ENCODE measurements around the gene MGME1. TPM values are rescaled to one million over a fixed set of nuclear protein-coding genes. Genes with fewer than 3 reads are reported as not detected.

The MGME1 gene
- total RNA-seq, 1 experiment from 2014 or later: 56.0 TPM

GRCh38 chr20:17952692-17953684 lies 15.8 kb upstream of the MGME1 start:
- peaks cover 95% of the 10 kb centered on the region for H3K36me3 Mint-ChIP-seq
- no peak for DNase-seq (ENCODE audit: low spot score)
- peaks cover 9% of the 10 kb centered on the region; the same call in 1 of the 2 replicates for H3K4me1 Mint-ChIP-seq
- no peak overlapping the region for H3K4me3 Mint-ChIP-seq
- H3K9me3 Mint-ChIP-seq: no peaks in the 10 kb centered on the region
- ChIA-PET POLR2A (no interaction called here), CTCF (interaction anchor here (1.1 kb wide), 1 partner anchor 14 kb away, joined by 4 read pairs; no protein-coding TSS in a partner anchor)
- peak overlapping the region; percentile 86 for H3K27ac Mint-ChIP-seq
- ATAC-seq: no peak
- H3K27me3 Mint-ChIP-seq (ENCODE audit: low read depth): no peaks in the 10 kb centered on the region
- TF ChIP-seq ZNF512 (CRISPR knock-in tag; IDR thresholded peaks at IDR 0.05; ENCODE audit: borderline replicate concordance) (no peak), ZMAT4 (CRISPR knock-in tag; IDR thresholded peaks at IDR 0.05) (no peak), ZNF219 (CRISPR knock-in tag; IDR thresholded peaks at IDR 0.05; ENCODE audit: borderline replicate concordance) (no peak), ZBTB43 (CRISPR knock-in tag; IDR thresholded peaks at IDR 0.05) (no peak), PRRX2 (CRISPR knock-in tag; IDR thresholded peaks at IDR 0.05) (no peak), MLX (CRISPR knock-in tag; IDR thresholded peaks at IDR 0.05) (no peak), GRHL2 (CRISPR knock-in tag; IDR thresholded peaks at IDR 0.05; ENCODE audit: insufficient replicate concordance, severe bottlenecking) (no peak), SMAD4 (CRISPR knock-in tag; IDR thresholded peaks at IDR 0.05) (no peak), USF2 (CRISPR knock-in tag; IDR thresholded peaks at IDR 0.05) (no peak), ZNF138 (CRISPR knock-in tag; conservative IDR thresholded peaks at IDR 0.05) (no peak), GTF2I (CRISPR knock-in tag; conservative IDR thresholded peaks at IDR 0.05) (no peak), HMGA2 (CRISPR knock-in tag; IDR thresholded peaks at IDR 0.05) (no peak), GABPB1 (CRISPR knock-in tag; IDR thresholded peaks at IDR 0.05) (no peak), FOXJ3 (CRISPR knock-in tag; IDR thresholded peaks at IDR 0.05; ENCODE audit: borderline replicate concordance) (no peak), SMAD3 (CRISPR knock-in tag; IDR thresholded peaks at IDR 0.05; ENCODE audit: borderline replicate concordance) (no peak), ZNF317 (CRISPR knock-in tag; IDR thresholded peaks at IDR 0.05; ENCODE audit: borderline replicate concordance, low read depth) (no peak), ZNF671 (CRISPR knock-in tag; IDR thresholded peaks at IDR 0.05) (no peak), RORB (CRISPR knock-in tag; IDR thresholded peaks at IDR 0.05) (no peak), ATF1 (CRISPR knock-in tag; IDR thresholded peaks at IDR 0.05) (no peak), MYBL2 (CRISPR knock-in tag; IDR thresholded peaks at IDR 0.05) (no peak)

- ChIA-PET CTCF (no interaction called here), POLR2A (no interaction called here)
- Mint-ChIP-seq H3K27ac (peak overlapping the region; percentile 93), H3K4me1 (peaks cover 19% of the 10 kb centered on the region), H3K36me3 (peaks cover 85% of the 10 kb centered on the region), H3K27me3 (ENCODE audit: low read depth) (no peaks in the 10 kb centered on the region), H3K9me3 (no peaks in the 10 kb centered on the region), H3K4me3 (no peak overlapping the region)
- DNase-seq (ENCODE audit: low spot score) (no peak), ATAC-seq (no peak)
- TF ChIP-seq ZNF423 (CRISPR knock-in tag; IDR thresholded peaks at IDR 0.05) (no peak), RORB (CRISPR knock-in tag; IDR thresholded peaks at IDR 0.05) (no peak), MYBL2 (CRISPR knock-in tag; IDR thresholded peaks at IDR 0.05) (no peak), NR2C2 (CRISPR knock-in tag; IDR thresholded peaks at IDR 0.05) (no peak), PRRX2 (CRISPR knock-in tag; IDR thresholded peaks at IDR 0.05) (no peak), ATF3 (CRISPR knock-in tag; conservative IDR thresholded peaks at IDR 0.05) (no peak), GRHL2 (CRISPR knock-in tag; IDR thresholded peaks at IDR 0.05; ENCODE audit: insufficient replicate concordance, severe bottlenecking) (no peak), PREB (CRISPR knock-in tag; IDR thresholded peaks at IDR 0.05; ENCODE audit: borderline replicate concordance) (no peak)
Observed at GRCh38 chr20:17953935-17954334, 14.9 kb upstream of the MGME1 start.
